ENCODE results near the gene AFAP1L1.

Gene AFAP1L1

DNA sequence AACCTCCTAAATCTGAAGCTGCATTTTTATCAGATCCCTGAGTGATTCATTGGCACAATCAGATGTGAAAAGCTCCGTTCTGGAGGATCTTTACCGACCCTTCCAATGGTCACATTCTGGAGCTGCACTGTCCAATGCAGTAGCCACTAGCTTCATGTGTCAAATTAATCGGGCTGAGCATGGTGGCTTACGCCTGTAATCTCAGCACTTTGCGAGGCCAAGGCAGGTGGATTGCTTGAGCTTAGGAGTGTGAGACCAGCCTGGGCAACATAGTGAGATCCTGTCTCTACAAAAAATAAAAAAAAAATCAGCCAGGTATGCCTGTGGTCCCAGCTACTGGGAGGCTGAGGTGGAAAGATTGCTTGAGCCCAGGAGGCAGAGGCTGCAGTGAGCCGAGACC is 103.8 kb downstream of the AFAP1L1 start:
- Histone ChIP-seq H3K4me1 (ENCODE audit: control insufficient read depth, insufficient read depth, low read length, poor library complexity, severe bottlenecking) (peaks cover 11% of the 10 kb centered on the region), H3K4me3 (ENCODE audit: extremely low read depth, insufficient read depth, low read length, poor library complexity, severe bottlenecking) (no peak overlapping the region), H3K36me3 (ENCODE audit: control insufficient read depth, insufficient read depth, low read length) (no peaks in the 10 kb centered on the region), H3K9me3 (ENCODE audit: control insufficient read depth, low read length) (no peaks in the 10 kb centered on the region), H3K27ac (ENCODE audit: low read depth, low read length, severe bottlenecking) (no peak overlapping the region)
- 92 to 99% methylated on average over 4 of the region's 6 CpGs for WGBS, 2 experiments (ENCODE audit: insufficient coverage in 2 of 2)

DNA sequence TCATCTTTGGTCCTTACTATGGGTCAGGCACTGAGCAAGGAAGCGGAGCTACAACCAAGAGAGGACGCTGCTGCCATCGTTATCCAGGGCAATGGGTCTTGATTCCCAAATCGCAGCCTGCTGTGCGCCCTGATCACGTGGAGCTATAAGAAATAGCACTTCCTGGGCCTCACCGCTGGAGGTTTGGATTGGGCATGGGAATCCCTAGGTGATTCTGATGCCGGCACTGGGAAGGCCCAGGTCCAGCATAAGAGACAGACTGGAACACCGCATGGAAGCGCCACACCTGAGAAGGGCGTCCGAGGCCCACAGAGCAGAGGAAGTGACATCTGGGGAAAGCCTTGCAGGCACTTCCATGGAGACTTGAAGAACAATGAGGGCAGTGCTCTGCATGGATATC is 104.4 kb downstream of the AFAP1L1 start:
- no peaks in the 10 kb centered on the region for H3K36me3 ChIP-seq (ENCODE audit: control insufficient read depth, insufficient read depth, low read length)
- WGBS, 2 experiments (ENCODE audit: insufficient coverage in 2 of 2), result 95% methylated on average over 12 of the region's 12 CpGs
- peaks cover 18% of the 10 kb centered on the region for H3K4me1 ChIP-seq (ENCODE audit: control insufficient read depth, insufficient read depth, low read length, poor library complexity, severe bottlenecking)
- H3K9me3 ChIP-seq (ENCODE audit: control insufficient read depth, low read length), result no peaks in the 10 kb centered on the region
- H3K27ac ChIP-seq (ENCODE audit: low read depth, low read length, severe bottlenecking), result no peak overlapping the region
- H3K4me3 ChIP-seq (ENCODE audit: extremely low read depth, insufficient read depth, low read length, poor library complexity, severe bottlenecking), result no peak overlapping the region

DNA sequence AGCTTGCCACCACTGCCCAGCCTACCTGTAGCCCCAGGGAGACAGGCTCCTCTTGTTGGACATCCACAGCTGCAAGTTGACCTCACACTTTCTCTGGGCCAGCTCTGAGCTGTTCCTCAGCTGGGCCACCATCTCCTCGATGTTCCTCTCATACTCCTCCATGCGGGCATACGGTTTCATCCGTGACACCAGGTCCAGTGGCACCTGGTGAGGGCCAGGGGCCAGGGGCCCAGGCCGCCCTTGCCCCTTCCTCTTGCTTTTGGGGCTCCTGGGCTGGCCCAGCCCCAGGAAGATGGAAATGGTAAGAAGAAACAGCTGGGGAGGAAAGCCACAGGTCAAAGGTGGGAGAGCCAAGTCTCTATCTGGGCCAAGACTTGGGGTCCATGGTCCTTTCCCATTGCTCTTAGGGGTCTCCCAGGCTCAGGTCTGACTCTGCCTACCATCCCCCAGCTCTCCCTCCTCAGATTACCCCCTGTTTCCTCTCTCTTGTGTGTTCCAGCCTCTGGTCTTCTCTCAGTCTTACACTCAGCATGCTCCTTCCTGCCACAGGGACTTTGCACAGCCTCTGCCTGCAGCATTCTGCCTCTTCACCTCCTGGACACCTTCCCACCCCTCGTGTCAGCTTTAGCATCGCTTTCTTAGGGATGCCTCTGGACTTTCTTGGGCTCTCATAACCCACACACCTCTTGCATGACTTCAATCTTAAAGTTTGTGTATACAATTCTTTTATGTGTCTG is 105.2 kb downstream of the AFAP1L1 start:
- Histone ChIP-seq H3K36me3 (ENCODE audit: control insufficient read depth, insufficient read depth, low read length) (no peaks in the 10 kb centered on the region), H3K27ac (ENCODE audit: low read depth, low read length, severe bottlenecking) (no peak overlapping the region), H3K4me3 (ENCODE audit: extremely low read depth, insufficient read depth, low read length, poor library complexity, severe bottlenecking) (no peak overlapping the region), H3K9me3 (ENCODE audit: control insufficient read depth, low read length) (no peaks in the 10 kb centered on the region), H3K4me1 (ENCODE audit: control insufficient read depth, insufficient read depth, low read length, poor library complexity, severe bottlenecking) (peaks cover 26% of the 10 kb centered on the region)
- WGBS, 2 experiments (ENCODE audit: insufficient coverage in 2 of 2), result 93 to 95% methylated on average over 5 to 7 of the region's 7 CpGs

DNA sequence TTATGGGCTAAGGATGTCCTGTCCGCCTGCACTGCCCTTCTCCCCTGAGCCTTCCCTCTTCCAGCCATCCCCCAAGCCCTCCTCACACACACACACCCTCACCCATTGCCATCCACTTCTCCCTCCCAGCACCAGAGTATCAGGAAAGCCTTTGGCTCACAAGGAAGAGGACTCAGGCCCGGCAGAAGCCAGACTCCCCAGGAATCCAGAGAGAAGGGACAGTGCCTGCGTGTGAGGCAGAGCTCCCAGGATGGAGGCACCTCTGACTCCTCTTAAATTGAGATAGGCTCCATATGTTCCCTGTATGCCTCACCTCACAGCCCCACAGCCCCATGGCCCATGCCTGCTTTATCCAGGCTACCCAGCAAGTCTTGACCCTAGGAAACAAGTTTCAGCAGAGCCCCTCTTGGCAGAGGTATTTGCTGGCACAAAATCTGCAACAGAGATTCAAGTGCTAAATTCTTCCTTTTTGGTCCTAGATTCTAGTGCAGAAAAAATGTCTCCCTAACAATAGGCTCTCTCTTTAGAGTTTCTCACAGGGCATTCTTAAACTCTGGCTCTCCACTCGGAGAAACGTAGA is 106.7 kb downstream of the AFAP1L1 start:
- H3K36me3 ChIP-seq (ENCODE audit: control insufficient read depth, insufficient read depth, low read length), result no peaks in the 10 kb centered on the region
- H3K9me3 ChIP-seq (ENCODE audit: control insufficient read depth, low read length), result no peaks in the 10 kb centered on the region
- no peak overlapping the region for H3K4me3 ChIP-seq (ENCODE audit: extremely low read depth, insufficient read depth, low read length, poor library complexity, severe bottlenecking)
- H3K27ac ChIP-seq (ENCODE audit: low read depth, low read length, severe bottlenecking), result no peak overlapping the region
- 81 to 83% methylated on average over 3 to 4 of the region's 5 CpGs for WGBS, 2 experiments (ENCODE audit: insufficient coverage in 2 of 2)
- H3K4me1 ChIP-seq (ENCODE audit: control insufficient read depth, insufficient read depth, low read length, poor library complexity, severe bottlenecking), result peaks cover 37% of the 10 kb centered on the region

DNA sequence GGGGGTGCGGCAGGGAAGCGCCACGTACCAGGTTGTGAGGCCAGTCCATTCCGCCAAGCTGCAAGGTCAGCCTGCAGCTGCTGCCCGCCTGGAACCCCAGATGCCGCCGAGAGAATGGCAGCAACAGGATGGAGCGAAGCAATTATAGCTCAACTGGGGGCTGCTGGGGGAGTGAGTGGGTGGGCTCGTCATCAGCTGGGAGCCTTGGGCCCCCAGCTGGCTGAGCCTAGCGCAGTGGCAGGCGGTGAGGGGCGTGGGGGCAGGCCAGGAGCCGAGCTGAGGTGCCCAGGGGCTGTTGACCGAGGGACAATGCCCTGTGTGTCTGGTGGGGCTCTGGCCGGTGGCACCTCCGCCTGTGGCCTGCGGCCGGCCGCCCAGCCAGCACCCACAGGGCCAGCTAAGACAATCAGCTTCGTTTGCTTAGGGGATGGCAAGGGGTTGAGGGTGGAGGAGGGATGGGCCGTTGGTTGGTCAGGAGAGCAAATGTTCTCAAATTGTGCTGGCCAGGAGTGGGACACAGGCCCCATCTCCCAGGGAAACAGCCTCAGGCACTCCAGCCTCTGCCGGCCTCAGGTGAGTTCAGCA is 107.6 kb downstream of the AFAP1L1 start, which contains the start of gene IL17B:
TSS of gene IL17B (minus strand) at position 116 of the 585 bp plus-strand sequence. CDS start at position 49, 67 bp downstream.
- Histone ChIP-seq H3K27ac (ENCODE audit: low read depth, low read length, severe bottlenecking) (no peak within 1 kb of the TSS), H3K4me1 (ENCODE audit: control insufficient read depth, insufficient read depth, low read length, poor library complexity, severe bottlenecking) (peaks cover 42% of the 10 kb centered on the region), H3K9me3 (ENCODE audit: control insufficient read depth, low read length) (no peaks in the 10 kb centered on the region), H3K36me3 (ENCODE audit: control insufficient read depth, insufficient read depth, low read length) (no peaks in the 10 kb centered on the region), H3K4me3 (ENCODE audit: extremely low read depth, insufficient read depth, low read length, poor library complexity, severe bottlenecking) (no peak within 1 kb of the TSS)
- 94 to 97% methylated on average over 15 to 20 of the region's 22 CpGs for WGBS, 2 experiments (ENCODE audit: insufficient coverage in 2 of 2)

DNA sequence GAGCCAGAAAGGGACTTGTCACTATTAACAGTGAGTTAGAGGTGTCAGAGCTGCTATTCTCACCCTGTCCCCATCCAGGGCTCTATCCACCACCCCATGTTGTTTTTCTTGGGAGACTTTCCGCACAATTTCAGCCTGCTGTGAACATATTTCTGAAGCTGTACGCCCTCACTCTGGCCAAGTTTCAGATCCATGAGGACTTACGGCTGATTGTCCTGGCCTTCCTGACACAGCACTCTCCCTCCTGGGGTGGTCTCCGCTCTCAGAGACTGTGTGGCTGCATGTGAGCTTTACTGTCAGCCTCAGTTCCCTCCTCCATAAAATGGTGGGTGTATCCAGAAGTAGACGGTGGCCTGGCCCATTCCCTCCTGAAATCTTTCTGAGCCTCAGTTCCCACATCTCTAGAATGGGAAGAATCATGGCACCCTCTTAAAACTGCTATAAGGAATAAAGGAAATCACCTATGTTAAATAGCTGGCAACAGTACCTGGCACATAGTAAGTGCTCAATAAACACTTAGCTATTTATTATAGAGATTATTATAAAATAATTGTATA is 108.2 kb downstream of the AFAP1L1 start:
- H3K4me3 ChIP-seq (ENCODE audit: extremely low read depth, insufficient read depth, low read length, poor library complexity, severe bottlenecking), result no peak overlapping the region
- 89 to 100% methylated on average over 3 of the region's 5 CpGs for WGBS, 2 experiments (ENCODE audit: insufficient coverage in 2 of 2)
- H3K9me3 ChIP-seq (ENCODE audit: control insufficient read depth, low read length), result no peaks in the 10 kb centered on the region
- H3K27ac ChIP-seq (ENCODE audit: low read depth, low read length, severe bottlenecking), result no peak overlapping the region
- no peaks in the 10 kb centered on the region for H3K36me3 ChIP-seq (ENCODE audit: control insufficient read depth, insufficient read depth, low read length)
- peaks cover 42% of the 10 kb centered on the region for H3K4me1 ChIP-seq (ENCODE audit: control insufficient read depth, insufficient read depth, low read length, poor library complexity, severe bottlenecking)

DNA sequence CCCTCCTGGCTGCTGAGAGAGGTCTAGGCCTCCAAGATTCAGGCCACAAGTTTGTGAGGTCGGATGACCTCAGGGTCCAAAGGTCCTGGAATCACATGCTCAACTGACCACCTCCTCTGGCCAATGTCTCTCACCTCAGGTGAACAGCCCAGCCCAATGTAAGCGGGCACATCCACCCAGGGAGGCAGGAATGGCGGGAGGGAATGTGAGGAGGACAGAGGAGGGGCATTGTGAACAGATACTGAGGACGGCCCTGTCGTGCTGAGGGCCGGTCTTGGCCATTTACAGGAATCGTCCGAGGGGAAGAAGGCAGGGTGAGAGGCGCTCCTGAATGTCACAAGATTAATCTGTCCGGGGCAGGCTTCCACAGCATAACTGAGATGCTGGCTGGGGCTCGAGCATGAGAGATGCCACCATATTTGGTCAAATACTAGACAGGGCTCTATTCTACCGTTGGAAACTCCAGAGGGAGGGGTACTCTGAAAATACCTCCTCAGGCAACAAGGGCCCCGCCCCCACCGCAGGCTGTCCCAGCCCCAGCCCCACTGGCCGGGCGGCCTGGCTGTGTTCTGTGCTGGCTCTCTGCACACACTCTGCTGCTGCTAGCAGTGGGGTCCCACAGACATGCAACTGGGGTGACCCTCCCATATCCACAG is 108.9 kb downstream of the AFAP1L1 start:
- Histone ChIP-seq H3K4me1 (ENCODE audit: control insufficient read depth, insufficient read depth, low read length, poor library complexity, severe bottlenecking) (peaks cover 45% of the 10 kb centered on the region), H3K27ac (ENCODE audit: low read depth, low read length, severe bottlenecking) (no peak overlapping the region), H3K9me3 (ENCODE audit: control insufficient read depth, low read length) (no peaks in the 10 kb centered on the region), H3K36me3 (ENCODE audit: control insufficient read depth, insufficient read depth, low read length) (no peaks in the 10 kb centered on the region), H3K4me3 (ENCODE audit: extremely low read depth, insufficient read depth, low read length, poor library complexity, severe bottlenecking) (no peak overlapping the region)
- 76 to 84% methylated on average over 11 to 13 of the region's 16 CpGs for WGBS, 2 experiments (ENCODE audit: insufficient coverage in 2 of 2)

DNA sequence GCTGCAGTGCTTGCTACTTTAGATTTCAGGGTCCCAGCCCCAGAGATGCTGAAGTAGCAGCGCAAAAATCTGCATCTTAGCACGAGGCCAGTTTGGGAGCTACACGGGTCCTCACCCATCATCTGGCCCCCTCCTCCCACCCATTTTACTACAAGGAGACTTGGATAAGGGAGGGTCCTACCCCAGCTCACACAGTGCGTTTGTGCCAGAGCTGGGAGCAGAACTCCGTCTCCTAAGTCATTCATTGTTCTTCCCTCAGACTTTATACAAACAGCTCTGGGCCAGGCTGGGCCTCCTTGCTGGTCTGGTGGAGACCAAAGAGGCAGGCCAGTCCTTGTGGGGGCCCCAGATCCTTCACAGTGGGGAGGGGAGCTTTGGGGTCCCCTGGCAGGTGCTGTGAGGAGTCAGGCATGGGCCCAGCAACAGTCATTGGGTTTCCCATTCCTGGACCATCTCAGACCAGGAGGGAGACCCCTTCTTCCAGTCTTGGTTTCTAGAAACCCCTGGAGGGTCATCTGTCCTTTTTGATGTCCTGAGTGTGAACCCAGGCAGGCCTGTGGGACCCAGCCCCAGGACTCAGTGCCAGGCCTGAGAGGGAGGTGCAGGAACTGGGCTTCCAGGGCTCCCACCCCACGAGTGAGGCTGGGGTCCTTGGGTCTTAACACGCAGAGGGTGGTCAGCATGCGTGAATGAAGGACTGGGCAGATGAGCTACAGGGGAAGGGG is 109.8 kb downstream of the AFAP1L1 start:
- H3K4me3 ChIP-seq (ENCODE audit: extremely low read depth, insufficient read depth, low read length, poor library complexity, severe bottlenecking), result no peak overlapping the region
- no peak overlapping the region for H3K27ac ChIP-seq (ENCODE audit: low read depth, low read length, severe bottlenecking)
- H3K9me3 ChIP-seq (ENCODE audit: control insufficient read depth, low read length), result no peaks in the 10 kb centered on the region
- WGBS, 2 experiments (ENCODE audit: insufficient coverage in 2 of 2), result 54 to 56% methylated on average over 6 to 8 of the region's 8 CpGs
- H3K36me3 ChIP-seq (ENCODE audit: control insufficient read depth, insufficient read depth, low read length), result no peaks in the 10 kb centered on the region
- peaks cover 52% of the 10 kb centered on the region for H3K4me1 ChIP-seq (ENCODE audit: control insufficient read depth, insufficient read depth, low read length, poor library complexity, severe bottlenecking)

DNA sequence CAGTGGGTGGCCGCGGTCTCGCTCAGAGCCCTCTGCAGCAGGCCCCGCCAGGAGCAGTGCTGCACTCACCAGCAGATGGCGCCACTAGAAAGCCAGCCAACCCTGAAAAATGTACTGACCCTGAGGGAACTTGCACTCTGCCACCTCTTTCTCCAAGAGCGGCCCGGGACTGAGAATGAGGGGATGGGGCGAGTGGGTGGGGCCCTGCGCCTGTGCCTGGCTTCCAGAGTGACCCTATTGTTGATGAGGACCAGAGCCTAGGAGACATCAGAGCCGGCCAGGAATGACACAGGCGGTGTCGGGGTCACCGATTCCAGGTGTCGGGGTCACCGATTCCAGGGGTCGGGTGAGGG is 110.3 kb downstream of the AFAP1L1 start:
- Histone ChIP-seq H3K4me3 (ENCODE audit: extremely low read depth, insufficient read depth, low read length, poor library complexity, severe bottlenecking) (no peak overlapping the region), H3K27ac (ENCODE audit: low read depth, low read length, severe bottlenecking) (no peak overlapping the region), H3K9me3 (ENCODE audit: control insufficient read depth, low read length) (no peaks in the 10 kb centered on the region), H3K4me1 (ENCODE audit: control insufficient read depth, insufficient read depth, low read length, poor library complexity, severe bottlenecking) (peaks cover 54% of the 10 kb centered on the region), H3K36me3 (ENCODE audit: control insufficient read depth, insufficient read depth, low read length) (no peaks in the 10 kb centered on the region)
- WGBS, 2 experiments (ENCODE audit: insufficient coverage in 2 of 2), result 33 to 49% methylated on average over 3 to 15 of the region's 16 CpGs

DNA sequence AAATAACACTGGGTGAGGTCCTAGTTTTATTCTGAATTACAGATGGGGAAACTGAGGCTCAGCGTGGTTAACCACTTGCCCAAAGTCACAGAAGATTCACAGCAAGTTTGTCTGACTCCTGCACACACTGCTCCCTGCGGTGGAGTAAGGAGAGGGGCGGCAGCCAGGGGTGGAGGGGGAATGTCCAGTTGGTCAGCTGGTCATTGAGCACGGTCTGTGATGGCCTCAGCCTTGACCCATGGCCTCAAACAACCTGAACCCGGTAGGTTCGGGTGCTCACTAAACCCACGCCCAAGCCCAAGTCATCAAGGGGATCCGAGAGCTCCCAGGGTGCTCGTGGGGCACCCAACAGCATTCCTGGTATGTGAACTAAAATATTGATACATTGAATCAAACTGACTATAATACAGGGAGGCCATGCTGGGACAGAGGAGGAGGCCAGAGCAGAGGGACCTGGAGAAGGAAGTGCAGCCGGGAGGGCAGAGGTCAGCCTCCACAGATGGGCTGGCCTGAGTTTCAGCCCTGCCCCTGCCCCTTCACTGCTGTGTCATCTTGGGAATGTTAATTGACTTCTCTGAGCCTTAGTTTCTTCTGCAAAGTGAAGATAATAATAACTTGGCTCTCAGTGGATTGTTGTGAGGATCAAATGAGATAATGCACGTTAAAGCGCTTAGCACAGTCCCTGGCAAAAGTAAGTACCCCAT is 111.0 kb downstream of the AFAP1L1 start:
- Histone ChIP-seq H3K4me3 (ENCODE audit: extremely low read depth, insufficient read depth, low read length, poor library complexity, severe bottlenecking) (no peak overlapping the region), H3K9me3 (ENCODE audit: control insufficient read depth, low read length) (no peaks in the 10 kb centered on the region), H3K27ac (ENCODE audit: low read depth, low read length, severe bottlenecking) (no peak overlapping the region), H3K4me1 (ENCODE audit: control insufficient read depth, insufficient read depth, low read length, poor library complexity, severe bottlenecking) (peaks cover 56% of the 10 kb centered on the region), H3K36me3 (ENCODE audit: control insufficient read depth, insufficient read depth, low read length) (no peaks in the 10 kb centered on the region)
- 87 to 95% methylated on average over 8 to 9 of the region's 12 CpGs for WGBS, 2 experiments (ENCODE audit: insufficient coverage in 2 of 2)
